ENCODE measurements around the gene GRM8. TPM values are rescaled to one million over a fixed set of nuclear protein-coding genes. Genes with fewer than 3 reads are reported as not detected.

Gene GRM8
- total and polyA plus RNA-seq, 8 donors, result 0.25 to 2.8 (median 1.3) TPM; not detected in 4

DNA sequence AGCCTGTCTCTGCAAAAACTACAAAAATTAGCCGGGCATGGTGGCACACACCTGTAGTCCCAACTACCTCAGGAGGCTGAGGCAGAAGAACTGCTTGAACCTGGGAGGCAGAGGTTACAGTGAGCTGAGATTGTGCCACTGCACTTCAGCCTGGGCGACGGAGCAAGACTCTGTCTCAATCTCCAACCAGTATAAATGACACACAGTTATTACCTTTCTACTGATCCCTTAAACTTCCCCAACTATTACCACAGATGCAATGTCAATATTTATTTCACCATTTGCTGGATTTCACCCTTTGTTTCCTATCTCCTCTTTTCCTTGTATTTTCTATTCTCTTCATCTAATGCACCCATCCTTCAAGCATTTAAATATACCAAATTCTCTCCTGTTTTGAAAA lies 431.8 kb downstream of the GRM8 start:
- 84 to 93% (median 90%) methylated on average over 3 of the region's 3 CpGs for WGBS, 5 donors
- no peak overlapping the region for H3K4me3 ChIP-seq
- H3K4me1 ChIP-seq, result no peaks in the 10 kb centered on the region
- H3K36me3 ChIP-seq, result no peaks in the 10 kb centered on the region
- no peak overlapping the region for H3K27ac ChIP-seq
- no peaks in the 10 kb centered on the region for H3K9me3 ChIP-seq
- no peak for TF ChIP-seq CTCF (IDR thresholded peaks at IDR 0.05)
- intact Hi-C loops (cut with DNase I; ENCODE audit: low total_unique reads), result no loop called here
- H3K27me3 ChIP-seq, result no peaks in the 10 kb centered on the region
- DNase-seq, result no peak

- intact Hi-C loops (cut with DNase I; ENCODE audit: low total_unique reads), result no loop called here
- H3K9me3 ChIP-seq, result no peaks in the 10 kb centered on the region
- no peaks in the 10 kb centered on the region for H3K27me3 ChIP-seq
- H3K4me1 ChIP-seq, result no peaks in the 10 kb centered on the region
- DNase-seq, result no peak
- H3K36me3 ChIP-seq, result no peaks in the 10 kb centered on the region
- WGBS, 5 donors, result 54 to 61% (median 54%) methylated on average over 5 of the region's 5 CpGs
- H3K4me3 ChIP-seq, result no peak overlapping the region
- no peak overlapping the region for H3K27ac ChIP-seq
- TF ChIP-seq POLR2AphosphoS5 (IDR thresholded peaks at IDR 0.05), result no peak
- TF ChIP-seq CTCF (IDR thresholded peaks at IDR 0.05), result no peak
- no peak for TF ChIP-seq EP300 (IDR thresholded peaks at IDR 0.05)
- TF ChIP-seq POLR2A (IDR thresholded peaks at IDR 0.05), result no peak
Measured at GRCh38 chr7:126819197-126819484, 433.6 kb downstream of the GRM8 start.

- no peak for TF ChIP-seq CTCF (IDR thresholded peaks at IDR 0.05)
- TF ChIP-seq EP300 (IDR thresholded peaks at IDR 0.05), result no peak
- no peak for TF ChIP-seq POLR2AphosphoS5 (IDR thresholded peaks at IDR 0.05)
- TF ChIP-seq POLR2A (IDR thresholded peaks at IDR 0.05), result no peak
- no peak overlapping the region for H3K4me3 ChIP-seq
- 69 to 90% (median 75%) methylated on average over 3 of the region's 3 CpGs for WGBS, 5 donors
- no peaks in the 10 kb centered on the region for H3K36me3 ChIP-seq
- no peak overlapping the region for H3K27ac ChIP-seq
- intact Hi-C loops (cut with DNase I; ENCODE audit: low total_unique reads), result no loop called here
- H3K27me3 ChIP-seq, result no peaks in the 10 kb centered on the region
- DNase-seq, result no peak
- H3K4me1 ChIP-seq, result no peaks in the 10 kb centered on the region
- H3K9me3 ChIP-seq, result no peaks in the 10 kb centered on the region
Measured at GRCh38 chr7:126818393-126819196, 434.1 kb downstream of the GRM8 start.

GRCh38 chr7:126809188-126809587 lies 443.6 kb downstream of the GRM8 start:
- Histone ChIP-seq H3K27me3 (no peaks in the 10 kb centered on the region), H3K27ac (no peak overlapping the region), H3K4me3 (no peak overlapping the region), H3K9me3 (no peaks in the 10 kb centered on the region), H3K36me3 (no peaks in the 10 kb centered on the region), H3K4me1 (no peaks in the 10 kb centered on the region)
- intact Hi-C loops (cut with DNase I; ENCODE audit: low total_unique reads), result no loop called here
- WGBS, 5 donors, result 82 to 94% (median 88%) methylated on average over 1 of the region's 1 CpG
- TF ChIP-seq POLR2AphosphoS5 (IDR thresholded peaks at IDR 0.05), result no peak
- TF ChIP-seq CTCF (IDR thresholded peaks at IDR 0.05), result no peak
- TF ChIP-seq POLR2A (IDR thresholded peaks at IDR 0.05), result no peak
- TF ChIP-seq EP300 (IDR thresholded peaks at IDR 0.05), result no peak
- no peak for DNase-seq

All from stomach (tissue), 9 donors.